Fibroblast of skin of abdomen (primary cell): ENCODE results near the gene CARMIL1.

Experiments
- DNase-seq: peaks from one replicate; pipeline ENCODE4 v3.0.0-alpha.2; 2013

CARMIL1 gene

DNA sequence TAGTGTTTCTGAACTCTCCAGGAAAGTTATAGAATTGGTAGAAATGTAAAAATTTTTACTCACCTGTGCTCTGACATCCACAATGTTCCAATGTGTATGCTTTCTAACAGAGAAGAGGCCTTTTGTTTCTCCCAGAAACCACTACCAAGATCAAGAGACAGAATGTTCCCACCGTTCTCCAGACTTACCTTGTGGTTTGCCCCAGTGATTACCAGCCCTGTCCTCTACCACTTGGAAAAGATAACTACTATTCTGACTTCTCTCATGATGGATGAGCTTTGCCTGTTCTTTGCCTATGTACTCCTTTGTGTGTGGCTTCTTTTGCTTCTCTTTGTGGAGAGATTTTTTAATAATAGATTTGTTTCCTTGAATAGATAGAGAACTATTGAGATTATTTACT lies 199.8 kb downstream of the CARMIL1 start:
- no peak for DNase-seq

DNA sequence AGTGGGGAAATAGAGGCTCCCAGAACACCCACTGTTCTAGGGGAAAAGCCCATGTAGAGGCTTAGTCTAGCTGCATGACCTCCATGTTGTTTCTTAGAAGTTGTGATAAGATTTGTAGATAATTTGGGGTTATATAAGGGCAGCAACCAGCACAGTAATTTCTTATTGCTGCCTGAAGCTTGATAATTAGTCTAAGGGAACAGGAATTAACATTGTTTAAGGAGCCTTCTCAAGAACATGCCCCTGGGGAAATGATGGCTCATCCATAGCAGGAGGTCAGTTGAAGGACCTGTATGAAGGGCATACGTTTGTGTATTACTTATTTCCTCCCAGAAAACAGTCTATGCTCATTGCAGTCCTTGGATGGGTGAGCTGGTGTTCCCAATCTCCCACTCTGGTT lies 202.1 kb downstream of the CARMIL1 start:
- no peak for DNase-seq

DNA sequence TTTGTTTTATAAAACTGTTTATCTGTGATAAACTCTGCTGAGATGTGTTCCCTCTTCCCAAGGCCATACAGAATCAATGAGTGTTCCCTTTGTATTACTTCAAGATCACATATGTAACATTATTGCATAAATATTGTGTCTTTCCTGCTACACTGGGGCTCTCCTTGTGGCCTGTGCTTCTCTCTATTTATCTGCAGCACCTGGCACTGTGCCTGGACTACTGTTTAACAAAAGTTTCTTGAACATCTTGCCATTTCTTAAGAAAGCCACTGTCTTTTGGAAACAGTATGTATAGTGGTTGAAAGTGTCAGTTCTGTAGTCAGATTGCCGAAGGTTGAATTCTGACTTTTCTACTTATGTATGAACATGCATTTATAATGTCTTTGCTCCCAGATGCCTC lies 203.8 kb downstream of the CARMIL1 start:
- no peak for DNase-seq

DNA sequence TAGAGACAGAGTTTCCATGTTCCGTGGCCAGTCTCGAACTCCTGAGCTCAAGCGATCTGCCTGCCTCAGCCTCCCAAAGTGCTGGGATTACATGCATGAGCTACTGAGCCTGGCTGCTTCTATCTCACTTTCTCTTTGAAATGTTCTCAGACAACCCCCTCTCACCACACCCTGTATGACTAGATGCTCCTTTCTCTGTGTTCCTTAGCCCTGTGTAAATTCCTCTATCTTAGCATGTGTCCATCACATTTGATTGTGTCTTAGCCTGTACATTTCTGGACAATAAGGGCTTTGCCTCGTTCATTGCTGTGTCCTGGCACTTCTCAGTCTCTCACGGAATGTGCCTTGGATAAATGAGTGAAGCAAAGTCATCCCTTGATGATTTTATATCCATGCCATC lies 204.8 kb downstream of the CARMIL1 start:
- no peak for DNase-seq

DNA sequence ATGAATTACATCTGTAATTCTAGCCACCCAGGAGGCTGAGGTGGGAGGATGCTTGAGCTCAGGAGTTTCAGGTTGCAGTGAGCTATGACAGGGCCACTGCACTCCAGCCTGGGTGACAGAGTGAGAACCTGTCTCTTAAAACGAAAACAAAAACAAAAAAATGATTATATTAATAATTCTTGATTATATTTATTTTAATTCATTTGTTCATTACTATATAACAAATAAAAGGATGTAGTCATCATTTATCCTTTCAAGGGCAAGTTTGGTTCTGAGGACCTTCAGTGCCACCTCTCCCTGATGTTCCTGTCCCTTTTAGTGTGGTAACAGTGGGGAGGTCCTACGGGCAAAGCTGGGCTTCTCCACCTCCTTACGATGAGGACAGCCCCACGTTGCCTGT lies 205.7 kb downstream of the CARMIL1 start:
- no peak for DNase-seq

DNA sequence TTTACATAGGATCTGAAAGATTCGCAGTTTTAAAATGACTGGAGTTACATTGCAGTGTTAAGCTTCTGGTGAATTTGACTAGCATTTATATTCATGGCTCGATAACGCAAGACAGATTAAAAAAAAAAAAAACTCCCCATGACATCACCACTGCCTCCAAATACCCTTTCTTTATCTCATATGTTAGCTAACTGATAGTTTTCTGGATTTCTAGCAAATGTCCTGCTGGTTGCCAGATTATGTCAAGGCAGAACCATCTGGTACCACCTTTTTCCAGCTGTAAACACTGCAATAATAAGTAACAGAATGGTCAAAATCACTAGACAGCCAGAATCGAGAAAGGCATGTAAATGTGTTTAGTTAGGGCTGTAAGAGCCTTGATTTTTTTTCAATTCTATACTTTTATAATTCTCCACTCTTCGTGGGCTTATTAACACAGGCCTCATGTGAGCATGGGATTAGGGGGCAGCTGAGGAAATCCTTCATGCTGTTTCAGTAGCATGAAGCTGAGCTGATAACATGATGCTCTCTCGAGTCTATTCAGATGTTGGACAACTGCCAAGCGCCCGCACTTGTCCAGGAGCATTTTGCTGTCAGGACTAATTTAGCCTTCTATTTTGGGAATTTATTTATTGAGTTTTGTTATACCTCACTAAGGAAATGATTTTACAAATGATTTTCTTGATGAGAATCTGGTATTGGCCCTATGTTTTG lies 206.8 kb downstream of the CARMIL1 start:
- DNase-seq, result peak; percentile 17

DNA sequence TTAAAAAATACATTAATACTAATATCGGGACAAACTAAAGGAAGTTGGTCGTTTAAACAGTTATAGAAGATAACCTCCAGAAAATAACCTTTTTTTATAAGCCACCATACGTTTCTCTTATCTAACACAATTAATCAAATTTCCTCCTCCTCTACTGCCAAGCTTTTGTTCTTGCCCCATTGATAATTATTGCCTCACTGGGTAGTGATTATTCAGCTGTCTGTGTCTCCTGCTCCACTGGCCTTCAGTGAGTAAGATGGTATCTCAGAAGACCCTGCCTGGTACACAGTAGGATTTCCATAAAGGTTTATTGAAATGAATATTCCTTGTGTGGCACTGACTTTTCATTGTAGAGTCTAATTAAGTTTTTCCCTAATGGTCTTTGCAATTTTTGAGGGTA lies 207.4 kb downstream of the CARMIL1 start:
- DNase-seq, result no peak

DNA sequence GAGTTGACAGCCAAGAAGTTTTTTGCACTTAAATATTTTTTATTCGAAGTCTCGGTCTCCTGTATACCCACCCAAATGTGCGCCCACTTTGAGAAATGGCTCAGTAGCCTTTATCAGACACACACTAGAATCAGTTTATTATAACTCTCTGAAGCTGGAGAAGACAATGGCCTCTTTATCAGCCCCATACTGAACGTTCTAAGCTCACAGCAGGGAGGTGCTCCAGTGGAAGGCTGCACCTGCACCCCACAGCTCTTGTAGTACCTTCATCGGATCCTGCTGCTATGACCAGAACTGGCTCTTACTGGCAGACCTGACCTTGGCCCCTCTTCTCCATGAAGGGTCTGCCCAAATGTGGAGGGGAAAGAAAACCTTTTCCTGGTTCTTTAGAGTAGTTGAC lies 207.8 kb downstream of the CARMIL1 start:
- DNase-seq, result no peak

DNA sequence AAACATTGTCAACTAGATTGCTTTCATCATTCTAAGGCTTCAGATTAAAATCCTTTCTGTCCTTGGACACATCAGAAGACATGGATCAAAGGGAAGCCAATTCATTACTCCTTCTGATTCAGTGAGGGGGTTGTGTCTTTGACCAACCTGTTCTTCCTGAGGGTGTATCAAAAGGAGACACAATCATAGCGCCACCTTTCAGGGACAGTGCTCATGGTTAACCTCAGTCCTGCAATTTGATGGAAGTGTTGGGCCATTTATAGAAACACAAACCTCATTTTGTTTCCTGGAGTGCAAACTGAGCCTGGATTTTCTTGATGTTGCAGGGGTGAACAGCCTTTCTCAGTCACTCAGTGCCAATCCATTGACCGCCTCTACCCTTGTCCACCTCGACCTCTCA lies 209.0 kb downstream of the CARMIL1 start:
- DNase-seq, result no peak

DNA sequence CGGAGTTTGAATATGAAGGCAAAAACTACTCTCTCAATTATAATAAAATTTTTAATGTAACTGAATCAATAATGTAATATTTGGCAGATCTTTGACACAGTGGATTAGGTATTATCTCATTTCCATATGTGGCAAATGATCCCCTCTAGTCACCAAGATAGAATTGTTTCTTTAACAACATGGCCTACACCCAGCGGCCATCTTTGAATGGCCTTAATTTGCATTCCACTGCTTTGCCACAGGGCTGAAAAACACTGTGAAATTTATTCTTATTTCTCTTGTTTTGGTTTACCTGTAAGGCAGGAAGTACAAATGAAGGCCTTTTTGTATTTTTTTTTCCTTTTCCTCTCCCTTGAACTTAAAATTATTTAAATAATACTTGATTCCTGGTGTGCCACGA lies 210.2 kb downstream of the CARMIL1 start:
- no peak for DNase-seq

DNA sequence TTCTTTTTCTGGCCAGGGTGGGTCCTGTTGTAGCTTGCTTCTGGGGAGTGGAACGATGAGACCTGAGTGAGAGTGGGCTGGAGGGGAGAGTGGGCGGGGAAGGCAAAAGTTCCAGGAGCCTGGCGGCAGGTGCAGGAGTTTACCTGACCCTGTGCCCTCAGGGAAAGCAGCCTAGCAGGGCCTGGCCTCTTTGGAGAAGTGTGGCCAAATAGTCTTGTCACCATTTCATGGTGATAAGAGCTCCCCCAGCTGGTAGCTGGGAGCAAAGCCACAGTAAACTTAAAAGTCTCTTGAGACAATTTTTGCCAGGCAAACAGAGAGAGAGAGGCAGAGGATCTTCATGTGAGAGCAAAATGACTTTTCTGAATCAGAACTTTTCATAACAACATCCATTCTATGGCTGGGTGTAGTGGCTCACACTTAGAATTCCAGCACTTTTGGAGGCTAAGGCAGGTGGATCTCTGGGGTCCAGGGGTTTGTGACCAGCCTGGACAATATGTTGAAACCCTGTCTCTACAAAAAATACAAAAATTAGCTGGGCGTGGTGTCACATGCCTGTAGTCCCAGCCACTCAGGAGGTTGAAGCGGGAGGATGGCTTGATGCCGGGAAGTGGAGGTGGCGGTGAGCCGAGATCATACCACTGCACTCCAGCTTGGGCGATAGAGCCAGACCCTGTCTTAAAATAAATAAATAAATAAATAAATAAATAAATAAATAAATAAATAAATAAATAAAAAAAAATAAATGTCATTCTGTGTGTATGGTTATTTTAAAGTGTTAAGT lies 211.0 kb downstream of the CARMIL1 start:
- DNase-seq, result peak; percentile 72

DNA sequence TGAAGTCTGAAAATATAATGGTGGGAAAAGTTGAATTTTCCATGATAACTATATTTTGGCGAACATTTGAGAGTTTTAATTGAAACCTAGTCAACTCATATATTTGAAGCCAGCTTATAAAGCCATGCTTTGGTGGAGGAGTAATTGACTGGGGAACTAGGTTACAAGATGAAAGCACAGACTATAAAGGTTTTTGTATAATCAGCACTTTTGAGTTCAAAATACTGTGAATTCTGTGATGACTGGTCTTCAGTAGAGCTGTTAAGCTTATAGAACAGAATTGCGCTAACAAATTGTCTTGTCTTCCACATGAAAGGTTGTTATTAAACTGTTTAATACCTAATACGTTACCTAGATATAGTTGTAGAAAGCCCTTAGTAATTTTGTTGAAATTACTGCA lies 213.8 kb downstream of the CARMIL1 start:
- DNase-seq, result no peak

DNA sequence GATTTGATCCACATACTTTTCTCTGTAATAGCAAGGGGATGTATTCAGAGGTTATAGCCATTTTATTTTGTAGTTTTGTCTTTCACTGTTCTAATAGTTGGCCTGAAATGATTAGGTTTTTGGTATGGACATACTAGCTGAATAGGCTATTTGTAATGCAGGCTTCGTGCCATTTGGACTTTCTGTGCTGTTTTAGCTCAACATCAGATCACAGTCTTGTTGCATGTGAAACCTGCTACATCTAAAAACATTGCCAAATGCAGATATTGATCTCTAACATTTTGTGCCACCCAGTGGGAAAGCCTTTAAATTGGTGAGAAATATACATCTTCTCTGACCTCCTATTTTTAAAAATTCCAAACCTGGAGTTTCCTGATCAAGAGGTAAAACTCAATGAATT lies 215.3 kb downstream of the CARMIL1 start:
- no peak for DNase-seq

DNA sequence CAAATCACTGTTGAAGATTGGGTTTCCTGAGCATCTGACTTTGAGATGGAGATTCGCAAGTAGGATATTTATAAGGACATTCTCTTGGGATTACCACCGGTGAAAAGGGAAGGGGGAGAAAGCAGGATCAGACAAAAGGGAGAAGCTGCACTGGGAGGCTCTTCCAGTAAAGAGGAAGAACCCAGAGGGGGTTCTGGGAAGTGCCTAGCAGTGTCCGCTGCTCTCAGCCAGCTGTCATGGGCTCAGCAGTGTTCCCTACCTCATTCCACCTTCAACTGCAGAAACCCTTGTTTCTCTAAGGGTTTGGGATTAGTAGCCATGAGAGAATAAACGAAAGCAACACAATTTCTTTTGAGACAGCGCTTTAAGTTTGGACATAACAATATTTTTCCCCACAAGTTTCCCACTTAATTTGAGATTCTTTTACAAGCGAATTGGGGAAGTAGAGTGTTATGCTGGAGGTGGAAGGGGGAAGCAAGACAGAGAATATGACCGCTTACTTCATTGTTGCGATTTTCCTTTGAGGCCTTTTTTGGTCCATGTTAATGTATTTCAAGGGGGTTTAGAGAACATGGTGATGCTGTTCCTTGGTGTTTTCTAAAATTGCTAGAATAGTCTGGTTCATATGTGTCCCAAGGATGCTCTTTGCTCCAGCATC lies 218.3 kb downstream of the CARMIL1 start:
- no peak for DNase-seq

DNA sequence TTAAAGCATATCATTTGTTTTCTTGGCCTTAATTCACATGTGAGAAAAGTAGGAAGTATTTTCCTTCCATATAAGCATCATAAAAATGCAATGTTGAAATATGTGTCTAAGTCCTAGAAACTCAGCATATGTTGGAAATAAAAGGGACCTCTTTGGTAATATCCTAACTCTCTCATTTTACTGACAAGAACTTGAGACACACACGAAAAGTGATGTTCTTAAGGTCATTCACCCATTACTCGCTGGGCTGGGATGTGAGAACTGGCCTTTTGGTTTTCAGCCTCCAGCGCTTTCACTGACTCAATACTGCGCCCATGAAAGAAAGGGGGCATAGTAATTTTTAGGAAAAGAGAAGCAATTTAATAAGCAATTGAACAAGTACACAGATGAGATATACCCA lies 219.3 kb downstream of the CARMIL1 start:
- no peak for DNase-seq

DNA sequence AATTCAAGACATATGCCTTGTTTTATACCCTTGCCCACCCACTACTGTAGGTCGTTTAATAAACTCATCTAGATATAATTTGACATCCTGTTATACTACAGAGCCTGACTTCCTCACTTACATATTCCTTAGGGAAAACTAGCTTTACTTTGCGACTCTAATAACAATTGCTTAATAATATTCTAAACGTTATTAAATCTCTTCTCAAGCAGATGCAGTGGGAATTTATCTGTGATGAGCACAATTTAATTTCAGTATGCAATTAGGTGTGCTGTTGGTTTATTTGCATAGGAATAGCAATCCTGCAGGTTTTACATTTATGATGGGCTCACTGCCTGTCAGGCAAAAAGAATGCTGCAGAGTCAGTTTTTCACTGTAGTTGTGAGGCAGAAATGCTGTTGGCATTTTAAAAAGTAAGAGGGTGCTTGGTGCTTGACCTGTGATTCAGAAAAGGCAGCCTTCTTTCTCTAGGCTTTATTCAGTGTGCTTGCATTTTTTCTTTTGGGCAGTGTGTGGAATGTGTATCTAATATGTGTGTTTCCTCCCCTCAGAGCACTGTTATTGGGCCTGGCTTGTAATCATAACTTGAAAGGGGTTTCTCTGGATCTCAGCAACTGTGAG lies 220.6 kb downstream of the CARMIL1 start:
- DNase-seq, result no peak

DNA sequence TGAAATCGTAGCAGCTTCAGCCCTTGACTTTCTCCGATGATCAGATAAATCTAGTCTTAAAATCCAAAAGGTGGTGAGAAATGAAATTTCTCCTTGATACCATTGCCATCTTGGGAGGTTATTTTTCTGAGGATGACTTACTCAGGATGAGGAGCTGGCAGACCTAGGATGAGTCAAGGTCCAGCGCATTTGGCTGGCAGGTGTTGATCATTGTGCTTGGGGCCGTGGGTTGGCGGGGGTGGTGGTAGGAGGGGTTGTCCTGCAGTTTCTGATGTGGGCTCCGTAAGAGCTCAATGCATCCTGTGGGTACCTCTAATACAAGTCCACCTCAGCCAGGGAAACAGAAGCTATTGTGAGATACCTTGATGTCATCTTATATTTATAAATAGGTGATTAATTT lies 224.5 kb downstream of the CARMIL1 start:
- DNase-seq, result no peak

DNA sequence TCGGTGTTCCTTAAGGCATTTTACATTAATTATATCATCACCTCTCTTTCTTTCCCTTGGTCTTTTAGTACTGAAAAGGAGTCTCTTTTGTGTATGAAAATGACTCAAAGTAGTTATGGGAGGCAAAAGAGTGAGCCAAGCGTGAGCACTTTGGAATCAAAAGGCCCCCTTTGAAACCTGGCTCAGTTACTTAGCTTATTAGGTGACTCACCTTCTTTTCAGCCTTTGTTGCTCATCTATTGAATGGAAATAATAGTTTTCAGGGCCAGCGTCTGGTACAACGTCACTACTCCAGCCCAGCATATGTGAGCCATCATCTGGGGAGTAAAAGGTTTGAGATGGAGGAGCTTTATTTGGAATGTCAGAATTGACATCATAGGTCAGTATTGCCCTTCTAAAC lies 225.5 kb downstream of the CARMIL1 start:
- DNase-seq, result peak; percentile 31

DNA sequence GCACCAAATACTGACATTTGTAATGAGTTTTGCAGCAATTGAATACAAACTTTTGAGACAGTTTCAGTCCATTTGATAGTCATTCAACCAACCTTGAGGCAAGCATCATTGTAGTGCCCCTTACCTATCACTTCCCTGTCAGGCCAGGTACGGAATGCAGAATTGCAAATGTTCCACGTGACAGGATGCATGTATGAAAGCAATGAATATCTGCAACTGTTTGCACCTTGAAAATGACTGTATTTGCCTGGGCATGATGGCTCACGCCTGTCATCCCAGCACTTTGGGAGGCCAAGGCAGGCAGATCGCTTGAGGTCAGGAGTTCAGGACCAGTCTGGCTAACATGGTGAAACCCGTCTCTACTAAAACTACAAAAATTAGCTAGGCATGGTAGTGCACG lies 226.8 kb downstream of the CARMIL1 start:
- no peak for DNase-seq

DNA sequence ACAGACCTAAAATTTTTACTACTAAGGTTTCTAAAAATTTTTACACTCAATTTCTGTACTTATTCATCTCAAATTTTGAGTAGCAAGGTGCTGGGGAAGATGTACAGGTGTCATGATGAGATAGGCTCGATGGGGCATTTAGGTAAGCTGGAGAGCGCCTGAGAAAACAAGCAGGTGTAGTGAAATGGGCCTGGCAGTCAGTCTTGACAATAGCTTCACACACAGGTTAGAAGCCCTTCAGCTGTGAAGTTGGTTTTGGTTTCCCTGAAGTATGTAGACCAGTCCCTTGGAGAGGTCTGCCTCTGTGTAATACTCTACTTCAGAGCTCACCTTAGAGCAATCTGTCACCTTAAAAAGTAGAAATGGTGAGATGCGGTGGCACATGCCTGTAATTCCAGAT lies 228.9 kb downstream of the CARMIL1 start:
- DNase-seq, result no peak

DNA sequence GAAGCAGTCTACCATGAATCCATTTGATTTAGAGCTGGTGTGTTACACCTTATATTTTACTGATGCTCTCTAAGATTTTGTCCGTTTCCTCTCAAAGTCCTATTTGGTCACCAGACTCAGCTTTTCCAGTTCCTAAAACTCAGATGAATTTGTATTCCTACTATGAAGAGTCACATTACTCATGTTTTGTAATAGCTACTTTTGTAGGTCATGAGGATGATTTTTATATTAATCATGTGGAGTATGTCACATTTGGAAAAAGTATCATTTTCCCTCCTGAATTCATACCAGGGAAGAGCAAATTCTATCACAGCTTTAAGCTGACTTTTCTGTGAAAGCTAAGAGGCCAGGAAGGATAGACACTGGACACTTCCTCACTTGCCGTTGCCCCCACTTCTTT lies 232.2 kb downstream of the CARMIL1 start:
- peak; percentile 20 for DNase-seq

DNA sequence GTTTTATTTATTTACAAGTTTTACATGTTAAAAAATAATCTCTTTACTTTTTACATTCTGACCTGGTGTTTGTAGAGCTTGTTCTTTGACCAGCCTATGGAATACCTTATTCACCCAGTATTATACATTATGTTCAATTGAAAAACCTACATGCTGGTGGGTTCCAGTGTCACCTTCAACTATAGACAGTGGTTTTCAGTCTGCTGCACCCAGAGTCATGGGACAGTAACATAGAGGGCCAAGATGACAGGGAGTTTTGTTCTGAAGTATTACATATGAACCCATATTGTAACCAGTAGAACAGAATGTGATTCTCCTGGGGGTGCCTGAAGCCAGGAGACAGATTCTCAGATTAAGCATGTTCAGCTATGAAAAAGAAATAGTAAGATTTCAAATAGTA lies 233.4 kb downstream of the CARMIL1 start:
- DNase-seq, result no peak

DNA sequence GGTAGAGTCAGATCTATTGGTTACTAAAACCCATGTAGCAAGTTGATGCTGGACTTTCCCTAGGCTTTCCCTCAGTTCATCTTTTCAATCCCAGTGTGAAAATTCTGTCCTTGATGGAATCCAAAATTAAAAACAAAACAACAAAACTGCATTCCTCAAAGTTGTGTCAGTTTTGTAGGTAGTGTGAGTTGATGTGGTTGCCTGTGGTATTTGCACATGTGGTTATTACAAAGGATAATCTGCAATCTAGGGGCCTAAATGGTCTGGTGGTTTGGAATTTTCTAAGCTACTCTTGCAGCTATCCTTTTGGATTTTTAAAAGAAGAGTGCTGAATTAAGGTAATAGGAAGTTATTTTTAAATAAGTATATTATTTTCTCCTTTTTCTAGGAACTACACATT lies 240.7 kb downstream of the CARMIL1 start:
- peak; percentile 25 for DNase-seq
